Liver (tissue), 3 donors: ENCODE data around the gene ATP6V0E1.

Experiments used
- GABPA ChIP-seq, 2 donors: IDR thresholded peaks in 1 of 2; conservative IDR thresholded peaks in 1 of 2; 2 replicates each; pipeline ENCODE4 v1.6.1; 2016; ENCODE audit warnings: antibody characterized with exemption in 2 of 2, mild to moderate bottlenecking in 1 of 2, moderate library complexity in 1 of 2
- YY1 ChIP-seq: IDR thresholded peaks from 2 replicates; pipeline ENCODE4 v1.6.1; 2016; ENCODE audit warnings: antibody characterized with exemption, mild to moderate bottlenecking
- TF ChIP-seq, protein P1 (sequence below): fragments of 150-350 bp; IDR thresholded peaks from 2 replicates; pipeline ENCODE4 v1.5.1; 2017; ENCODE audit warnings: improper control_type of control experiment, low read depth, low read length; ENCODE audit not compliant: missing input control
- TF ChIP-seq, protein P2 (sequence below): IDR thresholded peaks from 2 replicates; pipeline ENCODE4 v1.6.1; 2016; ENCODE audit warnings: antibody characterized with exemption, mild to moderate bottlenecking
- TF ChIP-seq, protein P3 (sequence below): IDR thresholded peaks from 2 replicates; pipeline ENCODE4 v1.6.1; 2016; ENCODE audit warnings: antibody characterized with exemption
- donor health status: healthy.
- donor health status: healthy.

DNA sequence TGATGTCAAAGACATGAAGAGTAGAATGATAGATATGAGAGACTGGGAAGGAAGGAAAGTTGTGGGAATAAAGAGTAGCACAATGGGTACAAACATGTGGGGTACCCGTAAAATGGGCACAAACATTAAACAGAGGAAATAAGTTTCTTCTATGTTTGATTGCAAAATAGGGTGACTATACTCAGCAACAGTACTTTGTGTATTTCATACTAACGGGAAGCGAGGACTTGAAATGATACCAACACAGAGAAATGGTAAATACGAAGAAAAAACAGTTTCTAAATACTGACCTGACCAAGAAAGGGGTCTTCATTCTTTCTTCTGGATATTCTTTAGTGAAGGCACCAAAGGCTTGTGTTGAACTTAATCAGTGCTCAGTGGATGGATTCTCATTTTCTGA is 31.1 kb downstream of the ATP6V0E1 start:
- TF ChIP-seq, protein P1, sequence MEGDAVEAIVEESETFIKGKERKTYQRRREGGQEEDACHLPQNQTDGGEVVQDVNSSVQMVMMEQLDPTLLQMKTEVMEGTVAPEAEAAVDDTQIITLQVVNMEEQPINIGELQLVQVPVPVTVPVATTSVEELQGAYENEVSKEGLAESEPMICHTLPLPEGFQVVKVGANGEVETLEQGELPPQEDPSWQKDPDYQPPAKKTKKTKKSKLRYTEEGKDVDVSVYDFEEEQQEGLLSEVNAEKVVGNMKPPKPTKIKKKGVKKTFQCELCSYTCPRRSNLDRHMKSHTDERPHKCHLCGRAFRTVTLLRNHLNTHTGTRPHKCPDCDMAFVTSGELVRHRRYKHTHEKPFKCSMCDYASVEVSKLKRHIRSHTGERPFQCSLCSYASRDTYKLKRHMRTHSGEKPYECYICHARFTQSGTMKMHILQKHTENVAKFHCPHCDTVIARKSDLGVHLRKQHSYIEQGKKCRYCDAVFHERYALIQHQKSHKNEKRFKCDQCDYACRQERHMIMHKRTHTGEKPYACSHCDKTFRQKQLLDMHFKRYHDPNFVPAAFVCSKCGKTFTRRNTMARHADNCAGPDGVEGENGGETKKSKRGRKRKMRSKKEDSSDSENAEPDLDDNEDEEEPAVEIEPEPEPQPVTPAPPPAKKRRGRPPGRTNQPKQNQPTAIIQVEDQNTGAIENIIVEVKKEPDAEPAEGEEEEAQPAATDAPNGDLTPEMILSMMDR, result no peak
- TF ChIP-seq YY1 (no peak), GABPA (IDR thresholded peaks at IDR 0.05 in 1 of 2, conservative IDR thresholded peaks at IDR 0.05 in 1 of 2) (no peak)
- TF ChIP-seq, protein P2, sequence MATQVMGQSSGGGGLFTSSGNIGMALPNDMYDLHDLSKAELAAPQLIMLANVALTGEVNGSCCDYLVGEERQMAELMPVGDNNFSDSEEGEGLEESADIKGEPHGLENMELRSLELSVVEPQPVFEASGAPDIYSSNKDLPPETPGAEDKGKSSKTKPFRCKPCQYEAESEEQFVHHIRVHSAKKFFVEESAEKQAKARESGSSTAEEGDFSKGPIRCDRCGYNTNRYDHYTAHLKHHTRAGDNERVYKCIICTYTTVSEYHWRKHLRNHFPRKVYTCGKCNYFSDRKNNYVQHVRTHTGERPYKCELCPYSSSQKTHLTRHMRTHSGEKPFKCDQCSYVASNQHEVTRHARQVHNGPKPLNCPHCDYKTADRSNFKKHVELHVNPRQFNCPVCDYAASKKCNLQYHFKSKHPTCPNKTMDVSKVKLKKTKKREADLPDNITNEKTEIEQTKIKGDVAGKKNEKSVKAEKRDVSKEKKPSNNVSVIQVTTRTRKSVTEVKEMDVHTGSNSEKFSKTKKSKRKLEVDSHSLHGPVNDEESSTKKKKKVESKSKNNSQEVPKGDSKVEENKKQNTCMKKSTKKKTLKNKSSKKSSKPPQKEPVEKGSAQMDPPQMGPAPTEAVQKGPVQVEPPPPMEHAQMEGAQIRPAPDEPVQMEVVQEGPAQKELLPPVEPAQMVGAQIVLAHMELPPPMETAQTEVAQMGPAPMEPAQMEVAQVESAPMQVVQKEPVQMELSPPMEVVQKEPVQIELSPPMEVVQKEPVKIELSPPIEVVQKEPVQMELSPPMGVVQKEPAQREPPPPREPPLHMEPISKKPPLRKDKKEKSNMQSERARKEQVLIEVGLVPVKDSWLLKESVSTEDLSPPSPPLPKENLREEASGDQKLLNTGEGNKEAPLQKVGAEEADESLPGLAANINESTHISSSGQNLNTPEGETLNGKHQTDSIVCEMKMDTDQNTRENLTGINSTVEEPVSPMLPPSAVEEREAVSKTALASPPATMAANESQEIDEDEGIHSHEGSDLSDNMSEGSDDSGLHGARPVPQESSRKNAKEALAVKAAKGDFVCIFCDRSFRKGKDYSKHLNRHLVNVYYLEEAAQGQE, result no peak
- TF ChIP-seq, protein P3, sequence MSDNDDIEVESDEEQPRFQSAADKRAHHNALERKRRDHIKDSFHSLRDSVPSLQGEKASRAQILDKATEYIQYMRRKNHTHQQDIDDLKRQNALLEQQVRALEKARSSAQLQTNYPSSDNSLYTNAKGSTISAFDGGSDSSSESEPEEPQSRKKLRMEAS, result no peak
